GM18498 (cell line): ENCODE results near the gene INPP5F.
"Not testable (repeated sequence)": the region's sequence is repeated elsewhere in the genome, so short reads cannot be mapped to it uniquely, and the experiment has no call there.

Source experiments
- ATAC-seq: cut with Tn5 transposase; IDR thresholded peaks from one replicate; pipeline ENCODE4 v1.9.1; 2021; ENCODE audit warnings: mild to moderate bottlenecking, moderate library complexity; ENCODE audit not compliant: unreplicated experiment

Gene INPP5F

DNA sequence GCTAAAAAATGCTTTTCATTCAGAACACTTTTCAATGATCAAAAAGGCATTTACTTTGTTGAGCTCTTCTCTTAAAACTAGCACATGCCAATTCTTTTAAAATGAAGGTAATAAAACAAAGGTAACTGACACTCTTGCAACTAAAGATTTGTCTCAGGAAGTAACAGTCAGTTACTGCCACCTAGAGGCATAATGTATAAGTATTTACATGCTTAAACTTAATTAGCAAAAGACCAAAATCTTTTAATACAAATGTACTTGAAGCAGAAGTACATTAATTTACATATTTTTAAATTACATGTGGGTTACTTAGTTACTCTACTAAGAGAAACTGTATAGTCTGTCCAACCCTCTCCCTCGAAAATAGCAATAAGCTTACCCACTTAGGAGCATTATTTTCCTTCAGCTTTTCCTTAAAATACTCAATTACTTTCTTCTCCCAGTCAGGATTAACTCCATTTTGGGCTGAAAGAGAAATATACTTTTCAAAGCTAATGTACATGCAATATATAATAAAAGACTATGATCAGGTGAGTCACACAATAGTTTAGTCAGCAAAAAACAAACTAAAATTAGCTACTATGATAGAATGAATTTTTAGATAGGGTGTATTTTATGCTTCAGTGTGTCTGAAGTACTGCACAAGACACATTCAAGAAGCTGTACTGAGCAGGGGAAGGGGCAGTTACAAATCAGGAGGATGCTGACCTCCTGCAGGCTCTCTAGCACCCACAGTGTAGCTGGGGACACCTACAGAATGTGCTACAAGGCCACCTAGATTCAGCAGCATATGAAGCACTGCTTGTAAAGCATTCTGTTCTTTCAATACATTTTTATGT, 133.8 kb downstream of the INPP5F start:
- ATAC-seq = no peak

- ATAC-seq = no peak
These were observed 135.2 kb downstream of the INPP5F start for GRCh38 chr10:119860866-119861607.

DNA sequence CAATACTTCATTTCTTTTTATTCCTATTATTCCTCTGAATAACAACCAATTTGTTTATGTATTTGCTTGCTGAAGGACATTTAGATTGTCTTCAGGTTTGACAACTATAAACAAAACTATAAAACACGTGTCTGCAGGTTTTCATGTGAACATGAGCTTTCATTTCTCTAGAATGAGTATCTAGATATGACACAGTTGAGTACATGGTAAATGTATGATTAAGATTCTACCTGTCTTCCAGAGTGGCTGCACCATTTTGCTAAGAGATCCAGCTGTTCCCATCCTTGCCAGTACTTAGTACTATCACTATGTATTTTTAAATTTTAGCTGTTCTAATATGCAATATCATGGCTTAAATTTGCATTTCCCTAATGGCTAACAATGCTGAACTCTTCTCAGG, 136.7 kb downstream of the INPP5F start:
- ATAC-seq = no peak

DNA sequence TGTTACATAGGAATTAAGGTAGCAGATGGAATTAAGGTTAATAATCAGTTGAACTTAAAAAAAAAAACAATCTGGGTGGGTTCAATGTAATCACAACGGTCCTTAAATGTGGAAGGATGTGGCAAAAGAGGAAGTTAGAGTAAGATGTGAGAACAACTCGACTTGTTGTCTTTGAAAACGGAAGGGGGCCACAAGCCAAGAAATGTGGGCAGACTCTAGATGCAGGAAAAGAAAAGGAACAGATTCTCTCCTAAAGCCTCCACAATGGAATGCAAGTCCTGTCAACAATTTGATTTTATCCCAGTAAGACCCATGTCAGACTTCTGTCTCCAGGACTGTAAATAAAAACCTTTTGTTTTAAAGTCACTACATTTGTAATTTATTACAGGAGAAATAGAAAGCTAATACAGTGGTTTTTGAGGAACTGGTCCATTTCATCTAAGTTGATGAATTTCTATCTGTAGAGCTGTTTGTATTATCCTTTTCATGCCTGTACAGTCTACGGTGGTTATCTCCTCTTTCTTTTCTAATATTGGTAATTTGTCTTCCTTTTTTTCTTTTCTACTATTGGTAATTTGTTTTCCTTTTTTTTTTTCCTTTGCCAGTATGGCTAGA, 138.2 kb downstream of the INPP5F start:
- ATAC-seq = no peak

DNA sequence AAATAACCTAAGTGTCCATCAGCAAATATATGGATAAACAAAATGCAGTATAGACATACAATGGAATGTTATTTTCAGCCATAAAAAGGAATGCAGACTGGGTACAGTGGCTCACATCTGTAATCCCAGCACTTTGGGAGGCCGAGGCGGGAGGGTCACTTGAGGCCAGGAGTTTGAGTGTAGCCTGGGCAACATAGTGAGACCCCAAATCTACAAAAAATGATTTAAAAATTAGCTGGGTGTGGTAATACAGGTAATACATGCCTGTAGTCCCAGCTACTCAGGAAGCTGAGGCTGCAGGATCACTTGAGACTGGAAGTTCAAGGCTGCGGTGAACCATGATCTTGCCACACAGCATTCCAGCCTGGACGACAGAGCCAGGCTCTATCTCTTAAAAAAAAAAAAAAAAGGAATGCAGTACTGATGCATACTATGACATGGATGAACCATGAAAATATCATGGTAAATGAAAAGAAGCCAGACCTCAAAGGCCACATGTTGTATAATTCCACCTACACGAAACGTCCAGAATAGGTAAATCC, 139.9 kb downstream of the INPP5F start:
- ATAC-seq = no peak

DNA sequence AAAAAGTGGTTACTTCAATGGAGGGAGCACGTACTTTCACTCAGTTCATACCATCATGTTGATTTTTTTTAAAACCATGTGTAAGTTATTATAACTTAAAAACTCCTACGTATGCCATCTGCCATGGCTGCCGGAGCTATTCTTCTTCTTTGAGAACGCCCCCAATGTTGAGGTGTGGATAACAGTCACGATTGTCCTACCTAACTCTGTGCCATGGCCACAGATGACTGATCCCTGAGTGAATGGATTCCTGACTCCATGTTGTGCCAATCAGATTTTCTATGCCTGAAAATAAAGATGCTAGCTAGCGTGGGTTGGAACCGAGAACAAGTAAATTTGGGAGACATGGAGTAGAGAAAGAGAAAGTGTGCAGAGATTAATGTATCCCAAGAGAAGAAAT, 141.5 kb downstream of the INPP5F start:
- no peak for ATAC-seq

DNA sequence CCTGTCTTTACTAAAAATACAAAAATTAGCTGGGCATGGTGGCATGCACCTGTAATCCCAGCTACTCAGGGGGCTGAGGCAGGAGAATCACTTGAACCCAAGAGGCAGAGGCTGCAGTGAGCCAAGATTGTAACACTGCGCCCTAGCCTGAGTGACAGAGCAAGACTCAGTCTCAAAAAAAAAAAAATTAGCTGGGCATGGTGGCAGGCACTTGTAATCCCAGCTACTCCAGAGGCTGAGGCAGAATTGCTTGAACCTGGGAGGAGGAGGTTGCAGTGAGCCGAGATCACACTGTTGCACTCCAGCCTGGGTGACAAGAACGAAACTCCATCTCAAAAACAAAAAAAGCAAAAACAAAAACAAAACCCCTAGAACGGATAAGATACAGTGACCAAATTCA, 143.5 kb downstream of the INPP5F start:
- ATAC-seq = not testable (repeated sequence)

DNA sequence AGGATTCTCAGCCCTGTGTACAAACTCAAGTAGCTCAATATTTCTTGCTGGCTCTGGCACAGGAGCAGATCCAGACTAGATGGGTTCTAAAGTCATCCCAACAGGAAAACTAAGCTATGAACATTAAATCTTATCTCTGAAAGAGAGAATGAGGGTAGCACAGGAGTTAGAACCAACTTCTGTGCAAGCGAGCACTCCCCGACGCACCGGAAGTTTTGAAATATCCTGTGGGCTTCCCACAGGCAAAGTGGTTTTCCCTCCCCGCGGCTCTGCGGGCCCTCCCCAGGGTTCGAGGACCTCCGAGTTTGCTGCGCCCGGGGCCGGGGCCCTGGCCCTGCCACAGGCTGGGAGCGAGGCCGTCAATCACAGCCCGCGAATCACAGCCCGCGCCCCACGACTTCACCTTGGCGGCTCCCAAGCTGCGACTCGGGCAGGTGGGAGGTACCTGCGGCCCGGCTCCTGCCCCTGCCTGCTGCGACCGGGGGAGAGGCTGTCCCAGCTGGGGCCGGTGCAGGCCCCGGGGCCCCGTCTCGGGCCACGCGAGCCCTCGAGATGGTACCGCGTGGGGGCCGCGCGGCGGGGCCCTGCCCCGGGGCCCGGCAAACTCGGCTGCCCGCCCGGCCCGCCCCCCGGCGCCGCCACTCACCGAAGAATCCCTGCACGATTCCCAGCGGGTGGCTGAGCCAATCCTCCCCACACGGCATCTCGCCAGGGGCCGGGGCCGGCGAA, 146.2 kb downstream of the INPP5F start:
- ATAC-seq = peak; percentile 43

- peak; percentile 32 for ATAC-seq
These were observed 146.7 kb downstream of the INPP5F start, which contains the start of gene MCMBP for GRCh38 chr10:119872610-119872859. Gene MCMBP, minus strand, starts transcription at chr10:119872843. Its CDS starts 259 bp downstream, at chr10:119872584.

- ATAC-seq = peak; percentile 90
These were observed 147.2 kb downstream of the INPP5F start for GRCh38 chr10:119872860-119873681.

- no peak for ATAC-seq
These were observed 152.7 kb downstream of the INPP5F start for GRCh38 chr10:119878524-119878923.
